Midbrain (tissue), 1 donor: Measurements from ENCODE around the gene AMBRA1.

ENCODE experiments used
- DNase-seq: peaks from one replicate; lab custom pipeline; 2025; lab: John Stamatoyannopoulos, UW

AMBRA1 gene

GRCh38 chr11:46577058-46577457, 16.8 kb downstream of the AMBRA1 start:
- DNase-seq = no peak

- DNase-seq = no peak
Measured at GRCh38 chr11:46574656-46575055, 19.2 kb downstream of the AMBRA1 start.

GRCh38 chr11:46570790-46571398, 22.9 kb downstream of the AMBRA1 start:
- DNase-seq = no peak

GRCh38 chr11:46565232-46565840, 28.5 kb downstream of the AMBRA1 start:
- no peak for DNase-seq

- no peak for DNase-seq
Measured at GRCh38 chr11:46564459-46564858, 29.4 kb downstream of the AMBRA1 start.

GRCh38 chr11:46562527-46562926, 31.3 kb downstream of the AMBRA1 start:
- DNase-seq = no peak

GRCh38 chr11:46560300-46560991, 33.4 kb downstream of the AMBRA1 start:
- peak; percentile 52 for DNase-seq

- DNase-seq = no peak
Measured at GRCh38 chr11:46559815-46560214, 34.0 kb downstream of the AMBRA1 start.

GRCh38 chr11:46557684-46558151, 36.1 kb downstream of the AMBRA1 start:
- no peak for DNase-seq

- DNase-seq = no peak
Measured at GRCh38 chr11:46555267-46556054, 38.4 kb downstream of the AMBRA1 start.

GRCh38 chr11:46554213-46555147, 39.3 kb downstream of the AMBRA1 start:
- DNase-seq = no peak

GRCh38 chr11:46553814-46554212, 40.0 kb downstream of the AMBRA1 start:
- no peak for DNase-seq

GRCh38 chr11:46551261-46551660, 42.6 kb downstream of the AMBRA1 start:
- DNase-seq = no peak

- no peak for DNase-seq
Measured at GRCh38 chr11:46547579-46547978, 46.2 kb downstream of the AMBRA1 start.

GRCh38 chr11:46543564-46543963, 50.3 kb downstream of the AMBRA1 start:
- DNase-seq = no peak

GRCh38 chr11:46541593-46542371, 52.0 kb downstream of the AMBRA1 start:
- peak; percentile 29 for DNase-seq

- DNase-seq = no peak
Measured at GRCh38 chr11:46540807-46541206, 53.0 kb downstream of the AMBRA1 start.

- peak; percentile 68 for DNase-seq
Measured at GRCh38 chr11:46537537-46538295, 56.1 kb downstream of the AMBRA1 start.

GRCh38 chr11:46537121-46537520, 56.7 kb downstream of the AMBRA1 start:
- peak; percentile 12 for DNase-seq

GRCh38 chr11:46535688-46536087, 58.1 kb downstream of the AMBRA1 start:
- no peak for DNase-seq
